T follicular helper cell (primary cell): Measurements from ENCODE around the gene TRPM2.
"Not testable (repeated sequence)": the region's sequence is repeated elsewhere in the genome, so short reads cannot be mapped to it uniquely, and the experiment has no call there.

Experiments
- DNase-seq: peaks from one replicate; pipeline ENCODE4 v3.0.0-alpha.2; 2020; ENCODE audit warnings: low read depth

Gene TRPM2

GRCh38 chr21:44354775-44355771, 1.7 kb downstream of the TRPM2 start:
- DNase-seq = no peak

GRCh38 chr21:44356160-44356559, 2.7 kb downstream of the TRPM2 start:
- no peak for DNase-seq

- no peak for DNase-seq
Observed at GRCh38 chr21:44356636-44357035, 3.2 kb downstream of the TRPM2 start.

- no peak for DNase-seq
Observed at GRCh38 chr21:44357064-44357837, 3.8 kb downstream of the TRPM2 start.

- no peak for DNase-seq
Observed at GRCh38 chr21:44359396-44359795, 6.0 kb downstream of the TRPM2 start.

GRCh38 chr21:44360159-44360558, 6.7 kb downstream of the TRPM2 start:
- DNase-seq = no peak

GRCh38 chr21:44361903-44362302, 8.5 kb downstream of the TRPM2 start:
- not testable (repeated sequence) for DNase-seq

GRCh38 chr21:44363278-44363677, 9.9 kb downstream of the TRPM2 start:
- DNase-seq = no peak

- no peak for DNase-seq
Observed at GRCh38 chr21:44364151-44365053, 11.0 kb downstream of the TRPM2 start.

- no peak for DNase-seq
Observed at GRCh38 chr21:44365251-44365966, 12.0 kb downstream of the TRPM2 start.

- no peak for DNase-seq
Observed at GRCh38 chr21:44365967-44366585, 12.7 kb downstream of the TRPM2 start.

GRCh38 chr21:44366586-44367211, 13.3 kb downstream of the TRPM2 start:
- DNase-seq = no peak

- no peak for DNase-seq
Observed at GRCh38 chr21:44368711-44369446, 15.5 kb downstream of the TRPM2 start.

- no peak for DNase-seq
Observed at GRCh38 chr21:44370027-44370735, 16.8 kb downstream of the TRPM2 start.

- no peak for DNase-seq
Observed at GRCh38 chr21:44370786-44371410, 17.5 kb downstream of the TRPM2 start.

- DNase-seq = no peak
Observed at GRCh38 chr21:44371596-44371995, 18.2 kb downstream of the TRPM2 start.

GRCh38 chr21:44372616-44373015, 19.2 kb downstream of the TRPM2 start:
- DNase-seq = no peak

GRCh38 chr21:44374601-44375280, 21.3 kb downstream of the TRPM2 start:
- no peak for DNase-seq
